OCI-LY7 (cell line): ENCODE results near the gene R3HDML.

Experiments used
- EZH2phosphoT487 ChIP-seq: fragments of 200-600 bp; sonication (generic); IDR thresholded peaks from 2 replicates; pipeline ENCODE4 v1.6.1; 2018; ENCODE audit warnings: low read depth, borderline replicate concordance, mild to moderate bottlenecking, mixed run types, antibody characterized with exemption, low read length, moderate library complexity, mixed read lengths
- TF ChIP-seq, protein P1 (sequence below): fragments of 200-600 bp; sonication (generic); conservative IDR thresholded peaks from 2 replicates; pipeline ENCODE4 v1.5.1; 2014; ENCODE audit warnings: mild to moderate bottlenecking, antibody characterized with exemption, low read length, moderate library complexity, mixed read lengths

- TF ChIP-seq, protein P1, sequence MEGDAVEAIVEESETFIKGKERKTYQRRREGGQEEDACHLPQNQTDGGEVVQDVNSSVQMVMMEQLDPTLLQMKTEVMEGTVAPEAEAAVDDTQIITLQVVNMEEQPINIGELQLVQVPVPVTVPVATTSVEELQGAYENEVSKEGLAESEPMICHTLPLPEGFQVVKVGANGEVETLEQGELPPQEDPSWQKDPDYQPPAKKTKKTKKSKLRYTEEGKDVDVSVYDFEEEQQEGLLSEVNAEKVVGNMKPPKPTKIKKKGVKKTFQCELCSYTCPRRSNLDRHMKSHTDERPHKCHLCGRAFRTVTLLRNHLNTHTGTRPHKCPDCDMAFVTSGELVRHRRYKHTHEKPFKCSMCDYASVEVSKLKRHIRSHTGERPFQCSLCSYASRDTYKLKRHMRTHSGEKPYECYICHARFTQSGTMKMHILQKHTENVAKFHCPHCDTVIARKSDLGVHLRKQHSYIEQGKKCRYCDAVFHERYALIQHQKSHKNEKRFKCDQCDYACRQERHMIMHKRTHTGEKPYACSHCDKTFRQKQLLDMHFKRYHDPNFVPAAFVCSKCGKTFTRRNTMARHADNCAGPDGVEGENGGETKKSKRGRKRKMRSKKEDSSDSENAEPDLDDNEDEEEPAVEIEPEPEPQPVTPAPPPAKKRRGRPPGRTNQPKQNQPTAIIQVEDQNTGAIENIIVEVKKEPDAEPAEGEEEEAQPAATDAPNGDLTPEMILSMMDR, result no peak
- no peak for TF ChIP-seq EZH2phosphoT487
These were observed 48.6 kb upstream of the R3HDML start for GRCh38 chr20:44288252-44288651.
